H4 (cell line): ENCODE data around the gene DYRK1A. TPM values are rescaled to one million over a fixed set of nuclear protein-coding genes. Genes with fewer than 3 reads are reported as not detected.

Source experiments
- DNase-seq: peaks from one replicate; pipeline ENCODE4 v3.0.0-alpha.2; 2015; ENCODE audit warnings: low spot score
- total RNA-seq: library from RNA; depleted of rRNA; stranded (reverse); fragments of >200 nt; shearing (Covaris generic); gene quantifications from 2 replicates; pipeline ENCODE4 v1.2.3, GENCODE V29; 2014

Gene DYRK1A
- total RNA-seq, 1 experiment from 2014 or later: 35.3 TPM

DNA sequence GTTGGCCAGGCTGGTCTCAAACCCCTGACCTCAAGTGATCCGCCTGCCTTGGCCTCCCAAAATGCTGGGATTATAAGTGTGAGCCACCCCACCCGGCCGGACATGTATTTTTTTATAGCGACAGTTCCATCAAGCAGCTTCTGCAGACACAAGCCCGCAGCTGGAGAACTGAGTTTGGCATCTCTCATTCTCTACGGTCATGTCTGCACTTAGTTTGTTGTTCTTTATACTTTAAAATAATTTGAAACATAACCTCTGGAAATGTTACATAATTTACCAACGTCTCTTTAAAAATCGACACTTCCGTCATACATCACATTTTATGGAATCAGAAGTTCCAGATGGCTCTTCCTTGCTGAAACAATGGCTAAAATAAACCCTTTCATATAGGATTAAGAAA, 183.6 kb downstream of the DYRK1A start:
- DNase-seq: no peak

GRCh38 chr21:37550618-37551330, 184.2 kb downstream of the DYRK1A start:
- DNase-seq: no peak

- DNase-seq: no peak
Observed at GRCh38 chr21:37551331-37551992, 184.9 kb downstream of the DYRK1A start.

- DNase-seq: no peak
Observed at GRCh38 chr21:37551993-37552355, 185.4 kb downstream of the DYRK1A start.

DNA sequence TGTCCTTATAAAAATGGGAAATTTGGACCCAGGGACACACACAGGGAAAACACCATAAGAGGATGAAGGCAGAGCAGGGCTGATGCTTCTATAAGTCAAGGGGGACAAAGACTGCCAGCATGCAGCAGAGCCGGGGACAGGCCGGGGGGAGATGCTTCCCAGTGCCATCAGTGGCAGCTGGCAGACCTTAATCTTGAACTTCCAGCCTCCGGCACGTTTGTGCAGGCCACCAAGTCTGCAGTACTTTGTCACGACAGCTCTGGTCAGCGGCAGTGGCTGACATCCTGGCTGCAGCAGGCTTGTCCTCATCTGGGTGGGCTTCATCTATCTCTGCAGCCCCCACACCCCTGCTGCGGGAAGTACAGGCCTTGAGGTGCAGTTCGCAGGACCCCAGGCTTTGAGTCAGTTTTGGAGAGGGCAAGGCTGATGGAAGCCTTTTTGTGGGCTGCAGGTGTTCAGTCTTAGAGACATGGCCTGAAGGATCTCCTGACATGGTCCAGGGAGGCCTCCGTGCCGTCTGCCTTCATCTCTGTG, 186.0 kb downstream of the DYRK1A start:
- DNase-seq: no peak

DNA sequence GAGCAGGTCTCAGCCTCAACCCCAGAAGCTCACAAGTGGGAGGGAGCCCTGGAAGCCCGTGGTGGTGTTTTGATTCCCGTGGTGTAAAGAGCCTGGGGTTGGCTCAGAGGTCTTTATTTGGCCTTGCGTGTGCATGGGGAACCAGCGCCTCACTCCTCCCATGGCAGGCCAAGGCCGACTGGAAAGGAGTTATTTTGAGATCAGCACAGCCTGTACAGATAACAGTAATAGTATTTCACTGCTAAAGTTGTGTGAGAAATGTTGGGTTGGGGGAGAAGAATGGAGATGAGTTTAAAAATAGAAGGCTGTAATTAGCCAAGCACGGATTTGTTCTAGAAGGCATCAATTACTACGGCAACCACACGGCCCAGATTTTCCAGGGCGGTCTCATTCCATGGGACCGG, 186.5 kb downstream of the DYRK1A start:
- DNase-seq: no peak

GRCh38 chr21:37554661-37555379, 188.2 kb downstream of the DYRK1A start:
- DNase-seq: no peak

DNA sequence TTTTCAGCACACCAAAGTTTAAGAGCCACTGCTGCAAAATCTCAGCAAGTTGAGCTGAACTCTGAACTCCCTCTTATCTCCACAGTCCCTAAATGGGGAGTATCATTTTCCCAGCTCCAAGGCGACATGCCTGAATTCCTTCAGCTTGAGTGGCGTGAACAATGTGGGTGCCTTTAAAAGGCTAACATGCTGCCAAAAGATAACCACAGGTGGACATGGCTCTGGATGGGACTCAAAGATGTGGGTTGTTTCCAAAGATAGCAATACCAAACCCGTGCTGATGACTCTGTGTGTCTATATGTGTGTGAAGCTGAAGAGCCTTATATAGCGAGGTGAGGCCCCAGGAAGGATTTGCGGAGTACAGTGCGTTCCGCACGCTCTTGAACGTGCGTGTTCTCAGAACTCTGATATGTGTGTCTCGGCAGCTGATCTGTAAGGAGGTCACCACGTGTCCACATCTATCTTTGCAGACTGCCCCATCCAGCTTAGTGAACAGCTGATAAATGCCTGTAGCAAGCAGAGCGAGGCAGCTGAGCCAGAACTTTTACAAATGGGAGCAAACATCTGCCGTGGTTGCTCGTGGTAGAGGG, 189.2 kb downstream of the DYRK1A start:
- no peak for DNase-seq

- DNase-seq: no peak
Observed at GRCh38 chr21:37557261-37557950, 190.8 kb downstream of the DYRK1A start.

DNA sequence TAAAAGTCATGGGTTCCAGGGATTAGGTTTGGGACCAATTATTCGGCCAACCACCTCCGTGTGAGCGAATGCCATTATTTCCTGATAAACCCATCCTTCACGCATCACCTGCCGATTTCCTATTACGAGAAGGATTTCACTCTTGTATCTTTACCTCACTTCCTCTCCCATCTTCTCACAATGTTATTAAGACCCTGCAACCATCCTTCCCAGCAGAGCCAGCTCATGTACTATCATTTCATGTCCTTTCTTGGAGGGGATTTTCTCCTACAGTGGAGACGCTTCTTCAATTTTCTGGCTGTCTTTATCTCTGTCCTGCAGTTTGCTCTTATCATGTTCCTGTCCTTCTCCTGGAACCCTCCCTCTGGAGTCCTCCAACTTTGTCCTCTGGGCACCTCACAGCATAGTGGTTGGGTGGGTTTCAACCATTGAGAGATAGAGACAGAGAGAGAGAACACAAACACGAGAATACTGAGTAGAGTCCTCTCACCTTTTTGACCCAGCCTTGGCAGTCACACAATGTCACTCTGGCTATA, 192.2 kb downstream of the DYRK1A start:
- DNase-seq: no peak

GRCh38 chr21:37560385-37560784, 193.8 kb downstream of the DYRK1A start:
- no peak for DNase-seq

GRCh38 chr21:37561506-37561905, 194.9 kb downstream of the DYRK1A start:
- DNase-seq: no peak

DNA sequence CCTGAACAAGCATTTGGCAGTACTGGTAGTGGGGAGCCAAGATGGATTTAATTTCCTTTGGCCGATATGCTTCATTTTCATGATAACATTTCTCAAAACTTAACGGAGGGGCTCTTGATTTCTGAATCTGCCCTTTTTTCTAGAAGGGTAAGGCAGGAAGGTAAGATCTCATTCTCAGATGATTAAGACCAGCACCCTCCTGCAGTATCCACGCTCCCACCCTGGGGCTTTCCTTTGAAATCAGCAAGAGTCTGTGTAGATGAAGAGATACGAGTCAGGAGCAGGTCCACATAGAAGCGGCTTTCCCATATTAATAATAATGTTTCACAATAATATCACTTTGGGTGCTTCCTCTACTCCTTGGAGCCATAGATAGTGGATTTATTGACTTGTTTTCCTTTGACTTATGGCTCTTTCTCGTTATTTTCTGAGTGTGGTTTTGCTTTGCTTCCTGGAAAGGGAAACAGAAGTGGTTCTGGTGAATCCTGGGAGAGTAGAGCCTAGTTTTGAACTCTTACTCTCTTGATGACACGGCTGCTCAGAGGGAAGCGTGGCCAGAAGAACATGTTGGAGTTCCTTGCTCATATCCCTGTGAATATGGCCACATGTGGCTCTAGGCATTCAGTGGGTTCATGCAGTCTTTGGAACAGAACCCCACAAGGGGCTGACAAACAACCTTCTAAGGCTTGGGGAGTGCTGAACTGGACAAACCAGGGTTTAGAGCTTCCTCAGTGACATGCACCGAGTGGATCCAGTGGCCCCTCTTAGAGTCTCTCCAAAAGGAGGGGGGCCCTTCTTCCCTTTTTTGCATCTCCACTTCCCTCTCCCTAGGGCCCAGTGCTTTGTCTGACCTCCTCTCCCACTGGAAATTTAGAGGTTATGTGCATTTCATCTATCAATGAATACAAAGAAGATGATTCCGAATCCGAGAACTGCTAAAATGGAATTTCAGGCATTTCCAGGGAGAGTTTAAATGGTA, 195.7 kb downstream of the DYRK1A start:
- no peak for DNase-seq

GRCh38 chr21:37562920-37563640, 196.5 kb downstream of the DYRK1A start:
- no peak for DNase-seq

- DNase-seq: peak; percentile 96
Observed at GRCh38 chr21:37563641-37564340, 197.2 kb downstream of the DYRK1A start.

DNA sequence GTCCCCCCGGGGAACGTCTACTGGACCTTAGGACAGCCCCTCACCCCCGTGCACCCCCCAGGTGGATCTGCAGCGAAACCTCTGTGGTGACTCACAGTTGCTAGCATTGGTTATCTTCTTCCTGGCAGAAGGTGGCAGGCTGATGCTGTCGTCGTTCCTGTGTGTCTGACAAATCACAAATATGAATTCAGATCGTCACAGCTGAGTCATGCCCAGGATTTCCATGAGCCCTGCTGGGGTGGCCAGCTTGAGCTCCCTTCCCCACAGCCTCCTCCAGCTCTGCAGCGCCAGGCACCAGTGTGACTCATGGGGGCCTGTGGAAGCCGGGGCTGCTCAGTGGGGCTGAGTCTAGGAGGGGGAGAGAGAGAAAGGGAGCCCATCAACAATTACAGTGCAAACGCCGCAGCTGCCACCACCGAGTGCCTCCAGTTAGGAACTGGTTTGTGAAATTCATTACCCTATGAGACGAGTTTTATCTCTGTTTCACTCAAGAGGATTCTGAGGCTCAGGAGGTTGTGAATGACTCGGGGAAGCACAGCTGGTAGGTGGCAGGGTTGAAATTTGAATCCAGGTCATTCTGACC, 197.9 kb downstream of the DYRK1A start:
- DNase-seq: peak; percentile 99

DNA sequence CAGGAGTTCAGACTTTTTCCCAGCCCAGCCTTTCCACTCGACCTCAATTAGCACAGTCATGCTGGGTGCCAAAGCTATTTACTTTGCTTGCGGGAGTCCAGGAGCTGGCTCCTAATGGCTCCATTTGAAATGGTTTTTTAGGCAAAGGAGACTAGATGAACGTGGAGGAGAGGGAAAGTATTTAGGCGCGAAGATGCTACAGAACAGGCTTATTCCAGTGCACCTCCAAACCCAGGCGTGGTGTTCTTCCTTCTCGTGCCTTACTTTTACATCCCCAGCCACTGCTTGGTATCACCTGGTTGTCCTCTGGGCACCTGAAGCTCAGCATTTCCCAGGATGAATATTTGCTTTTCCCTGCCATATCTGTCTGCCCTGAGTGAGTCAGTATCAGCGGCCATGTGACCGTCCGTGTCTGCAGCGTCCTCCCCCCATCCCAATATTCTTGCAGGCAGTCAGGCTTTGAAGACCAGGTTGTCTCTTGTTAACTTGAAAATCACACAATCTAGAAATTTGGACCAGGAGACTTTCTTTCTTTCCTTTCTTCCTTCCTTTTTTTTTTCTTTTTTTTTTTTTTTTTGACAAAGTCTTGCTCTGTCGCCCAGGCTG, 198.5 kb downstream of the DYRK1A start:
- peak; percentile 55 for DNase-seq
